Activated B cell treated with CpG ODN at 0.5 μM for 24 hours (primary cell): ENCODE results near the gene SLC6A3. TPM values are rescaled to one million over a fixed set of nuclear protein-coding genes. Genes with fewer than 3 reads are reported as not detected.

Experiments used
- ATAC-seq: fragments of 200-7000 bp; cut with Tn5 transposase; one replicate; pipeline ENCODE4 v1.10.0; 2021; ENCODE audit warnings: low read depth, mild to moderate bottlenecking, moderate library complexity
- CTCF ChIA-PET: fragments of 350-600 bp; sonication (Branson Sonifier 250); formaldehyde crosslinking; loops from one replicate; lab custom pipeline; 2021; ENCODE audit warnings: antibody characterized with exemption; lab: Charles Lee
- POLR2A ChIA-PET: fragments of 350-600 bp; sonication (Branson Sonifier 250); formaldehyde crosslinking; loops from one replicate; lab custom pipeline; 2021; ENCODE audit warnings: antibody characterized with exemption; lab: Charles Lee
- DNase-seq: peaks from one replicate; pipeline ENCODE4 v3.0.0; 2022
- H3K27ac Mint-ChIP-seq: one replicate; pipeline ENCODE4 v1.8.0; 2020; ENCODE audit warnings: mixed read lengths
- H3K27me3 Mint-ChIP-seq: one replicate; pipeline ENCODE4 v1.8.0; 2021; ENCODE audit warnings: mixed read lengths
- H3K36me3 Mint-ChIP-seq: one replicate; pipeline ENCODE4 v1.8.0; 2021; ENCODE audit warnings: low read depth, mixed read lengths
- H3K4me1 Mint-ChIP-seq: one replicate; pipeline ENCODE4 v1.8.0; 2021; ENCODE audit warnings: mixed read lengths
- H3K4me3 Mint-ChIP-seq: one replicate; pipeline ENCODE4 v1.8.0; 2020; ENCODE audit warnings: mild to moderate bottlenecking, mixed read lengths
- H3K9me3 Mint-ChIP-seq: one replicate; pipeline ENCODE4 v1.8.0; 2020; ENCODE audit warnings: mixed read lengths
- CTCF ChIP-seq: fragments of 200-600 bp; IDR thresholded peaks from one replicate; pipeline ENCODE4 v1.8.0; 2022; ENCODE audit warnings: antibody characterized with exemption, mild to moderate bottlenecking
- intact Hi-C: fragments of 100-400 bp; cut with micrococcal nuclease; formaldehyde crosslinking; loops from one replicate; pipeline ENCODE4 v1.15.1; 2024
- total RNA-seq: library from RNA; stranded (reverse); gene quantifications from 2 replicates; pipeline ENCODE4 v1.2.3, GENCODE V29; 2022

Gene SLC6A3
- total RNA-seq, 1 donor from 2014 or later = 2.0 TPM

GRCh38 chr5:1351156-1351555, 94.1 kb downstream of the SLC6A3 start:
- intact Hi-C loops = no loop called here
- no peak overlapping the region for H3K27ac Mint-ChIP-seq
- H3K4me1 Mint-ChIP-seq = peaks cover 4% of the 10 kb centered on the region
- no peak for DNase-seq
- TF ChIP-seq CTCF = no peak
- no peaks in the 10 kb centered on the region for H3K36me3 Mint-ChIP-seq
- ATAC-seq = no peak
- CTCF ChIA-PET = no interaction called here
- POLR2A ChIA-PET = no interaction called here
- H3K27me3 Mint-ChIP-seq = no peaks in the 10 kb centered on the region
- no peak overlapping the region for H3K4me3 Mint-ChIP-seq
- no peaks in the 10 kb centered on the region for H3K9me3 Mint-ChIP-seq

- peaks cover 10% of the 10 kb centered on the region for H3K4me1 Mint-ChIP-seq
- no peaks in the 10 kb centered on the region for H3K9me3 Mint-ChIP-seq
- peaks cover under 1% of the 10 kb centered on the region for H3K36me3 Mint-ChIP-seq
- no peak for TF ChIP-seq CTCF
- no peak overlapping the region for H3K27ac Mint-ChIP-seq
- CTCF ChIA-PET = no interaction called here
- DNase-seq (no peak), ATAC-seq (no peak)
- POLR2A ChIA-PET = no interaction called here
- intact Hi-C loops = loop anchor here (10.0 kb wide), 2 partner anchors 136 to 176 kb away; partner anchors contain the start of gene LPCAT1
- no peaks in the 10 kb centered on the region for H3K27me3 Mint-ChIP-seq
- no peak overlapping the region for H3K4me3 Mint-ChIP-seq
These were observed 96.0 kb downstream of the SLC6A3 start for GRCh38 chr5:1349246-1349645.

- H3K9me3 Mint-ChIP-seq = no peaks in the 10 kb centered on the region
- H3K36me3 Mint-ChIP-seq = peaks cover 4% of the 10 kb centered on the region
- no peak overlapping the region for H3K4me3 Mint-ChIP-seq
- POLR2A ChIA-PET = no interaction called here
- ATAC-seq (no peak), DNase-seq (no peak)
- H3K27ac Mint-ChIP-seq = no peak overlapping the region
- intact Hi-C loops = loop anchor here (10.0 kb wide), 2 partner anchors 136 to 176 kb away; partner anchors contain the start of gene LPCAT1
- no peak for TF ChIP-seq CTCF
- no peaks in the 10 kb centered on the region for H3K27me3 Mint-ChIP-seq
- CTCF ChIA-PET = no interaction called here
- peaks cover 13% of the 10 kb centered on the region for H3K4me1 Mint-ChIP-seq
These were observed 96.3 kb downstream of the SLC6A3 start for GRCh38 chr5:1348986-1349245.

GRCh38 chr5:1347571-1347970, 97.7 kb downstream of the SLC6A3 start:
- peaks cover 23% of the 10 kb centered on the region for H3K4me1 Mint-ChIP-seq
- no peak for TF ChIP-seq CTCF
- intact Hi-C loops = loop anchor here (10.0 kb wide), 2 partner anchors 137 to 177 kb away; partner anchors contain the start of gene LPCAT1
- no peaks in the 10 kb centered on the region for H3K27me3 Mint-ChIP-seq
- DNase-seq (no peak), ATAC-seq (no peak)
- ChIA-PET POLR2A (interaction anchor here (2.9 kb wide), 1 partner anchor 38 kb away, joined by 14 read pairs; no protein-coding TSS in a partner anchor), CTCF (no interaction called here)
- no peaks in the 10 kb centered on the region for H3K9me3 Mint-ChIP-seq
- peaks cover 11% of the 10 kb centered on the region for H3K36me3 Mint-ChIP-seq
- H3K4me3 Mint-ChIP-seq = no peak overlapping the region
- H3K27ac Mint-ChIP-seq = no peak overlapping the region

GRCh38 chr5:1346627-1347440, 98.4 kb downstream of the SLC6A3 start:
- H3K27ac Mint-ChIP-seq = peak overlapping the region; percentile 35
- H3K9me3 Mint-ChIP-seq = no peaks in the 10 kb centered on the region
- H3K36me3 Mint-ChIP-seq = peaks cover 15% of the 10 kb centered on the region
- intact Hi-C loops = loop anchor here (10.0 kb wide), 2 partner anchors 138 to 178 kb away; partner anchors contain the start of gene LPCAT1
- peak overlapping the region; percentile 39 for H3K4me3 Mint-ChIP-seq
- no peak for TF ChIP-seq CTCF
- H3K27me3 Mint-ChIP-seq = no peaks in the 10 kb centered on the region
- CTCF ChIA-PET = no interaction called here
- peaks cover 31% of the 10 kb centered on the region for H3K4me1 Mint-ChIP-seq
- DNase-seq (no peak), ATAC-seq (no peak)
- POLR2A ChIA-PET = interaction anchor here (0.5 to 2.9 kb wide), 3 partner anchors 21 to 819 kb away, joined by 3 to 14 read pairs (median 4); no protein-coding TSS in a partner anchor
